ENCODE results near the gene PLD3.

Gene PLD3
- total RNA-seq, result 52.0 to 70.0 (median 61.5) reads per million in 4 experiments

- DNase-seq, result peak; percentile 97
These were observed at the start of gene PLD3, which contains the start of gene C19orf47 for GRCh38 chr19:40348125-40348913. Gene PLD3 (plus strand): TSS chr19:40348695. CDS start chr19:40366484, 17,789 bp downstream. Gene C19orf47 (minus strand): TSS chr19:40348397. CDS start chr19:40341857, 6,540 bp downstream.

GRCh38 chr19:40300668-40301067, 47.8 kb upstream of the PLD3 start:
- no peak for DNase-seq

- DNase-seq, result no peak
These were observed 46.1 kb upstream of the PLD3 start for GRCh38 chr19:40302224-40303011.

GRCh38 chr19:40303765-40304164, 44.7 kb upstream of the PLD3 start:
- no peak for DNase-seq

- DNase-seq, result no peak
These were observed 44.2 kb upstream of the PLD3 start for GRCh38 chr19:40304306-40304705.

- peak; percentile 48 for DNase-seq
These were observed 43.1 kb upstream of the PLD3 start for GRCh38 chr19:40305403-40305802.

- DNase-seq, result no peak
These were observed 38.8 kb upstream of the PLD3 start for GRCh38 chr19:40309666-40310065.

GRCh38 chr19:40312533-40312932, 36.0 kb upstream of the PLD3 start:
- no peak for DNase-seq

- DNase-seq, result no peak
These were observed 35.1 kb upstream of the PLD3 start for GRCh38 chr19:40313229-40313983.

- no peak for DNase-seq
These were observed 33.8 kb upstream of the PLD3 start for GRCh38 chr19:40314656-40315055.

- no peak for DNase-seq
These were observed 32.6 kb upstream of the PLD3 start for GRCh38 chr19:40315812-40316470.

GRCh38 chr19:40317338-40317737, 31.2 kb upstream of the PLD3 start:
- no peak for DNase-seq

- DNase-seq, result no peak
These were observed 27.9 kb upstream of the PLD3 start for GRCh38 chr19:40320558-40320935.

- DNase-seq, result no peak
These were observed 27.4 kb upstream of the PLD3 start for GRCh38 chr19:40321076-40321475.

GRCh38 chr19:40321566-40322270, 26.8 kb upstream of the PLD3 start:
- DNase-seq, result no peak

- DNase-seq, result no peak
These were observed 26.3 kb upstream of the PLD3 start for GRCh38 chr19:40322271-40322610.

- no peak for DNase-seq
These were observed 25.4 kb upstream of the PLD3 start for GRCh38 chr19:40322951-40323615.

- no peak for DNase-seq
These were observed 24.8 kb upstream of the PLD3 start for GRCh38 chr19:40323705-40324104.

- DNase-seq, result no peak
These were observed 22.3 kb upstream of the PLD3 start for GRCh38 chr19:40326201-40326600.

- no peak for DNase-seq
These were observed 17.4 kb upstream of the PLD3 start for GRCh38 chr19:40331052-40331451.

GRCh38 chr19:40332669-40333068, 15.8 kb upstream of the PLD3 start:
- no peak for DNase-seq

All from effector CD8-positive, alpha-beta T cell (primary cell).